ENCODE results near the gene ALG2.

ALG2 gene

GRCh38 chr9:99221621-99222415 lies at the start of gene ALG2, which contains the start of gene SEC61B:
TSS of gene ALG2 (minus strand) at chr9:99221942. CDS start at chr9:99221894, 48 bp downstream.
TSS of gene SEC61B (plus strand) at chr9:99222282. CDS start at chr9:99222364, 82 bp downstream.
- DNase-seq (ENCODE audit: low read depth in 2 of 2) = peak; percentile 93 to 94

DNA sequence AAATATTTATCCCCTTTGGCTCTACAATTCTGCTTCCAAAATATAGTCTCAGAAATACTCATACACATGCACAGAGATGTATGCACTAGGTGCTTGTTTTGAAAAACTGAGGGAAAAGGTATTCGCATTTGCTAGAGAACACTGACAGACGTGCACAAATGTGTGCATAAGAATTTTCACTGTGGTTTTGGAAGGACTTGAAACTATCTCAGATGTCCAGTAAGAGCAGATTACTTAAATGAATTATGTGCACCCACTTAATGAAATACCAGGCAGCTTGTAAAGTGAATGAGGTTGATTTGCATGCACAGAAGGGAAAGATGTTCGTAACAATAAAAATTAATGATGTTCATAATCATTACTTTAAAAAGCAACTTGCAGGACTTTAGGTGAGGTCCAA lies 48.7 kb upstream of the ALG2 start:
- no peak for DNase-seq (ENCODE audit: low read depth in 2 of 2)

DNA sequence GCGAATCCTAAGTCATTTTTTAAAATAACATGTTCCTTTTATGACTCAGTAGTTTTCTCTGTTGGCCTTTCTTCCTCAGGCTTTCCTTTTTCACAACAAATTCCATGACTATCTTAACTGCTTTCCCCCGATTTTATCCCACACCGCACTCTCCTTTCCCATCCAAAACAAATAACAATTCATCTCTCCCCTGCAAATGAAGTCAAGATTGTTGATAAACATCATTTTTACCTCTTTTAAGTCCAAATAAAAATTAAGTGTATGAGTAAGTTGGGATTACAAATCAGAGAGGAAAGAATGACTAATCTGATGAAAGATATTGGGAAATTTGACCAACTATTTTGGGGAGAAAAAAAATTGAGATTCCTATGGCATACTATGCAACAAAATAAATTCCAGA lies 47.7 kb upstream of the ALG2 start:
- DNase-seq (ENCODE audit: low read depth in 2 of 2) = no peak

DNA sequence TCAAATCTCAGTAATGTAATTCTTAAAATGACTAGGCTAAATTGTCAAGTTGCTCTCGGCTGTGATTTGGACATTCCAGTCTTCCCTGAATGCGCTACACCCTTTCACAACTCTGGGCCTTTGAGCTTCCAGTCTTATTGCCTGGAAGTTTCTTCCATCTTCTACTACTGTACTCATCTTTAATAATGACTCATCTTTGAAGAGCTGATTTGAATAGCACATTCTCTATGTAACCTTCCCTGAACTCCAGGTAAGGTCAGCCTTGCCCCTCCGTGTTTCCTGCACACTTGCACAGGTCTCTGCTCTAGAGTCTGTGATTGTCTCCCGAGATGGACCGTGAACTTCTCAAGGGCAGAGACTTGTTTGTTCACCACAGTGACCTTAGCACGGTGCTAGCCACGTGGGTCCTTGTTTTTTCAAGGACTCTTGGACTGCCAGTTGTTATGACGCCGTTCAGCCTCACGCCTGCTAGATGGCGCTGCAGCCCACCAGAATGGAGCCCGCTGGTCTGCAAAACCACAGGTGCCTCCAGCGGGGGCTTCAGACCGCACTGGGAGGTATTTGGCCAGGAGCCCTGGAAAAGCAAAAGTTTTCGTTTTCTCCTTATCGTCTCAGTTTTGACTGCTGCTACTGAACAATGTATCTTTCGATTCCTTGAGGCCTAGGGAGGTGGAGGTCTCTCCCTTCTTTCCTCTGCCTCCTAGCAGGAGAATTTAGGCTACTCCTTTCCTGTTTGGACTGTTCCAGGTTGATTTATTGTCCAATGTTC lies 44.7 kb upstream of the ALG2 start:
- peak; percentile 59 to 60 for DNase-seq (ENCODE audit: low read depth in 2 of 2)

- no peak for DNase-seq (ENCODE audit: low read depth in 2 of 2)
Observed at GRCh38 chr9:99265691-99266090, 43.9 kb upstream of the ALG2 start.

GRCh38 chr9:99264070-99264680 lies 42.4 kb upstream of the ALG2 start:
- DNase-seq (ENCODE audit: low read depth in 2 of 2) = no peak

- DNase-seq (ENCODE audit: low read depth in 2 of 2) = no peak
Observed at GRCh38 chr9:99262949-99263418, 41.2 kb upstream of the ALG2 start.

DNA sequence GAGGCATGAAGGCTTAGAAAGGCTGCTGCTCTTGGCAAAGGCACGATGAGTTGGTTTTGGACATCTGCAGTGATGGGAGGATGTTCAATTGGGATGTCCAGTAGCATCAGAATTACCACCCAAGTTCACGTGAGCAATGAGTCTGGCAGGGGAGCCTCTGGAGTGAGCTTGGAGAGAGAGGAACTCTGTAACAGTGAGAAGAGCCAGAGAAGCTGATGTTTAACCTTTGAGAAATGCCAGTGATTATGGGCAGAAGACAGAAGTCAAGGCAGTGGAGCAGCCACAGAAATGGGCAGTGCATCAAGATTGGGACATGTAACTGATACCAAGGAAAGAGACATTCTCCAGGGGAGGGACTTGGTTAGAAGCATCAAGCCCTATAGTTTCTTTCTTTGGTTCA lies 40.2 kb upstream of the ALG2 start:
- no peak for DNase-seq (ENCODE audit: low read depth in 2 of 2)

DNA sequence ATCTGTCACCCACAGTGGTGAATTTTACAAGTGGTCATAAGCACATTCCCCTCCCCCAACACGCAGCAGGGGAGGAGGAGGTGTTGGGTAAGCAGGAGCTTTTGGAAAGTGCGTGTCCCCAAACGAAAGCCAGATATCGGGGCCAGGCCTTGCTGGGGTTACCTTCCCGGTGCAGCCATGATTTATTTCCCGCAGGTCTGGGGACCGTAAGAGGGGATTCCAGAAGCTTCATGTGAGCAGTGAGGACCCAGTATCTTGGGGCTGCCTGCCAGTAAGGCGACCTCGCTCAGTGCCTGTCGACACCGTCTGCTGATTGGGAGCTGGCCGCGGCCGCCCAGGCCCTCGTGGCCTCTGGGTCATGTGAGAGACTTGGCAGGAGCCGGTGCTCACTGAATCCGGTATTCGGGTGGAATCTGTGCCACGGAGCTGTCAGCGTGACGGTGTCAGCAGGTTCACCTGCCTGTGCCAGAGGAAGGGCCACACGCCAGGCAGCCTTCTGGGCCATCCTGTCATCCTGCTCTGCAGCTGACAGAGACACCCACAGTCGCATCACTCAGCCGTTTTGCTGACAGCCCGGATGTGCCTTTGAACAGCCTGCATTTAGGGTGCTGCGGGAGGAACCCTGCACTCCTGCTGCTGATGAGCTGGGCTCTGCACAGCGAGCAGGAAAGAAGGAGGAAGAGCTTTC lies 37.6 kb upstream of the ALG2 start:
- no peak for DNase-seq (ENCODE audit: low read depth in 2 of 2)

DNA sequence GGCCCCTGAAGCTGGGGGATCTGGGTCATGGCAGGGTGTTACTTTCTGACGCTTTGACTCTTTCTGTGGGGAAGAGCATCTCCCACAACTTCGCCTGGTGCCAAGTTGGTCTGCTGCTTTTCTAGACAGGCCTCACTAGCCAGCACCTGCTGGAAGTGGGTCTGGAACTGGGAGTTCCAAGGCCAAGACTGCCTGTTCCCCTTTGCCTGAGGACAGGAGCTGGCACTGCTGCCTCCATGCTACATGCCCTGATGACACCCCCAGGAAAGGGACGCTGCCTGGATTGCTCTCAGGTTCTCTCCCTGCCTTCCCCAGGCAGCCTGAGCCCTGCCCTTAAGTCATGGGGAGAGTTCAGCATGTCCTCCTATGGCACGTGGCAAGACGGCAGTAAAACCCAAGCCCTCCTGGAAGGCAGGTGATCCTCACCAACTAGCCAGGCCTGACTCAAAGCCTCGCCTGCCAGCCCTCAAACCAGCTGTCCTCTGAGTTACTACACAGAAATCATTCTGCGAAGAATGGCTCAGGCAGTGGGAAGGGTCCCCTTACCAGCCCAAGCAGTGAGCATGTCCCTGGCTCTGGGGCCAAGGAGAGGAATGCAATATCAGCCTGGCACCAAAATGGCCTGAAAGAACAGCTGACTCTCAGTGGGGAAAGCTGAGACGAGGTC lies 36.1 kb upstream of the ALG2 start:
- no peak for DNase-seq (ENCODE audit: low read depth in 2 of 2)

GRCh38 chr9:99255651-99256050 lies 33.9 kb upstream of the ALG2 start:
- DNase-seq (ENCODE audit: low read depth in 2 of 2) = no peak

DNA sequence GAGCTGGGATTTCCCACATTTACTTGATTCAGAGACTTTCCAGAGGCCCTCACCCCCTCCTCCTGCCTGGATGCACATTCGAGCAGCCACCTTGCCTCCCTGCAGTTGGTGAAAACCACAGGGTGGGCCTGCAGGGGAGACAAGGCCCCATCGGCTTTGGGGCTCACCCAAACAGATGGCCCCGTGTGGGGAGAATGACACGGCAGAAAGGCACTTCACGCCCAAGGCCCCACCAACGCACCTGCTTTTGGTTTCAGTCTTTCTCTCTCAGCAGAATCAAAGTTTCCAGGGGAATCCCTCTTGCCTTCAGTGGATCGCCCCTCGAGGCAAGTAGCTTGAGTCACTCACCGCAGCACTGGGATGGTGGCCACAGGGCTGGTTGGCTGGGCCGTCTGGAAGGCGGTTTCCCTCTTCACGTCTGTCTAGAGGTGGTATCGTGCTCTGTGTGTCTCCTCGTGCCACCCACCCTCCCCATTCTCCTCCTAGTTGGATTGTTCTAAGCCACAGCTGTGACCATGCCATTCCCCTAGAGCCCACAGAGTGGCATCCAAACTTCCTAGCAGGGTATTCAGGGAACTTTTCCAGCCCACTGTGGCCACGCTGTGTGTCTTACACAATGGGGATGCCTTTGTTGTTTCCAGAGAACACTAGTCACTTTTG lies 32.2 kb upstream of the ALG2 start:
- peak; percentile 77 to 88 for DNase-seq (ENCODE audit: low read depth in 2 of 2)

- DNase-seq (ENCODE audit: low read depth in 2 of 2) = peak in 1 of 2 donors; percentile 31
Observed at GRCh38 chr9:99253134-99253533, 31.4 kb upstream of the ALG2 start.

- DNase-seq (ENCODE audit: low read depth in 2 of 2) = no peak
Observed at GRCh38 chr9:99251157-99251556, 29.4 kb upstream of the ALG2 start.

- DNase-seq (ENCODE audit: low read depth in 2 of 2) = no peak
Observed at GRCh38 chr9:99249619-99250018, 27.9 kb upstream of the ALG2 start.

DNA sequence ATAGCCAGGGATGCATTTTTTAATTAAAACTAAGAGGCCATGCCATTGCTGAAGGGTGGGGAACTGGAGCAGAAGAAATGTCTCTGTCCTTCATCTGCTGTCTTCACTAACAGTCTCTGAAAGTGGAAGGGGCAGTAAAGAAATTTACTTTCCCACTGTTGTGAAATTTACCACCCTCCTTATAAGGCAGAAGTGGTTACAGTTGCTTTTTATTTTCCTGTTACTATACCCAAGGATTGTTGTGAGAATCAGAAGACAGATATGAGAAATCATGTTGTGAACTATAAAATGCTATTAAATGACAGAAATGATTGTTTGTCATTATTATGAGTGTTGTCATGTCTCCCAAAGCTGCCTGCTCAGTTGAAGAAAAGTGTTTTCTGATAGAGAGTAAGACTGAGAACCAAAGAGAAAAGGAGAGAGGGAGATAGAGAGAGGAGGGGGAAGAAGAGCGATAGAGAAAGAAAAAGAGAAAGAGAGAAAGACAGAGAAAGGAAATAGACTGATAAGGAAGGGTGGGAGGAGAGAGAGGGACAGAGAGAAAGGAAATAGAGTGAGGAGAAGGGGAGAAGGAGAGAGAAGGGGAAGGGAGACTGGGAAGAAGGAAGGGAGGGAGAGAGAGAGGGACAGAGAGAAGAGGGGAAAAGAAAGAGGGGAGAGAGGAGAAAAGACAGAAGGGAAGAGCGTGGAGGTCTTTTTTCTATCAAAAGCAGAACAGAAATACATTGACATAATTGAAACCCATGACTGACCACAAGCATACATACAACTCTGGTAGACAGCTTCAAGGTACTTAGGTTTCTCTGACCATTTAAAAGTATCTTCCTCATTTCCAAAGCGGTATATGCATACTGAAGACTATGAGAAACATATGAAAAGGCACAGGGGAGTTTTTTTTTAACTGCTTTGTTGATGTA lies 22.9 kb upstream of the ALG2 start:
- no peak for DNase-seq (ENCODE audit: low read depth in 2 of 2)

GRCh38 chr9:99241106-99241505 lies 19.4 kb upstream of the ALG2 start:
- DNase-seq (ENCODE audit: low read depth in 2 of 2) = no peak

DNA sequence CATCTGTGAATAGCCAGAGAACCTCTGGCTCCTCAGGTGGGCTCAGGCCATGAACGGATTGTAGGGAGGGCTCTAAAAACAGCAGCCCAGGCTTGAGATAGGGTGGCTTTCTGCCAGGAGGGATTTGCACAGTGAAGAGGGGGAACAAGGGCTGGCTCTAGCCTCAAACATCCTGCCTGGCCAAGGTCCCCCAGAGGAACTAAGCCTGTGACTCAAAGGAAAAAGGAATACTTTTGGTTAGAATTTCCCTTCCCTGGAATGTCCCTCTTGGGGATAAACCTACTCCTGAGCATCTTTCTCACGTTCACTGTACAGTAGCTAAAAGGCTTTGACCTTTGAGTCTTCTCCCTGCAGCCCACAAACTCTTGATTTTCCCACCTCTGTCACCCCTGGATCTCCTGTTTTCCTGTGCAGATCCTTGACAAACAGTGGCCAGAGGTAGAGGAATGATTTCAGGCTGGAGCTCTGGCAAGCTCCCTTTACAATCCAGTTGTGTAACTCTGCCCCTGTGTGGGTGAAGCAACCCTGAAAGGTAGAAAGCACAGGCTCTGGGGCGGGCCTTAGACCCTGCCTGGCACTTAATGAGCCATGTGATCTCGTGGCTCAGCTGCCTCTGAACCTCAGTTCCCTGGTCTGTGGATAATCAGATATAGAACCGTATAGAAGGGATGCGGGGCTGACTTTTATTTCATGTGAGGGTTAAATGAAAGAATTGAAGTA lies 17.8 kb upstream of the ALG2 start:
- DNase-seq (ENCODE audit: low read depth in 2 of 2) = no peak

DNA sequence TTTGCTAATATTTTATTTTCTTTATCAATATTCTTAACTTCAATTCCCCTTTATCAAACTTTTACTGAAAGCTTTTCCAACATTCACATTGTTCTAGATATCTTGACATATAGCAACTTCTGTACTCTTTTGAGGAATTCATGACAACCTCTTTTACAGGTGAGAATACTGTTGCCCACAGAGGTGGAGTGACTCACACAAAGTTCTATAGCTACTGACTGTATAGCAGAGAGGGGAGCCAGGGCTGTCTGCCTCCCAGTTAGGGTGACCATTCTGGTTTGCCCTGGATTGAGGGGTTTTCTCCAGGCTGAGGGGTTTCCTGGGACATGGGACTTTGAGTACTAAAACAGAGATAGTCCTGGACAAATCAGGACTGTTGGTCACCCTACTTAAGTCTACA lies 16.6 kb upstream of the ALG2 start:
- DNase-seq (ENCODE audit: low read depth in 2 of 2) = no peak
